Activated naive CD4-positive, alpha-beta T cell treated with anti-CD3 and anti-CD28 coated beads, Interleukin-2, amount 50 U/mL, for 16 hours (primary cell): ENCODE data around the gene CIC.
"Not testable (repeated sequence)": the region's sequence is repeated elsewhere in the genome, so short reads cannot be mapped to it uniquely, and the experiment has no call there.

Experiments used
- DNase-seq: peaks from one replicate; pipeline ENCODE4 v3.0.0-alpha.2; 2020

Gene CIC

DNA sequence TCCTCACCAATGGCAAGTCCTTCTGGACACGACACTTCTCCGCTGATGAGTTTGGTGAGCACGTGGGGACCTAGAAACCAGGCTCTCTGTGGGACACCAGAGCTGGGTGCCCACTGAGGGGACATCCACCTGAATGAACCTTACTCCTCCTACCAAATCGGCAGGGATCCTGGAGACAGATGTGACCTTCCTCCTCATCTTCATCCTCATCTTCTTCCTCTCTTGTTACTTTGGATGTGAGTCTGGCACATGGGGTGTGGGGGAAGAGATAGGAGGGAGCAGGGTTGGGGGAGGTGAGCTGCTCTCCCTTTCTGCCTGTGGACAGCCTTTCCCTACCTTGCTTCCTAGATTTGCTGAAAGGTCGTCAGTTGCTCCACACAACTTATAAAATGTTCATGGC lies 46.0 kb downstream of the CIC start:
- DNase-seq: no peak

DNA sequence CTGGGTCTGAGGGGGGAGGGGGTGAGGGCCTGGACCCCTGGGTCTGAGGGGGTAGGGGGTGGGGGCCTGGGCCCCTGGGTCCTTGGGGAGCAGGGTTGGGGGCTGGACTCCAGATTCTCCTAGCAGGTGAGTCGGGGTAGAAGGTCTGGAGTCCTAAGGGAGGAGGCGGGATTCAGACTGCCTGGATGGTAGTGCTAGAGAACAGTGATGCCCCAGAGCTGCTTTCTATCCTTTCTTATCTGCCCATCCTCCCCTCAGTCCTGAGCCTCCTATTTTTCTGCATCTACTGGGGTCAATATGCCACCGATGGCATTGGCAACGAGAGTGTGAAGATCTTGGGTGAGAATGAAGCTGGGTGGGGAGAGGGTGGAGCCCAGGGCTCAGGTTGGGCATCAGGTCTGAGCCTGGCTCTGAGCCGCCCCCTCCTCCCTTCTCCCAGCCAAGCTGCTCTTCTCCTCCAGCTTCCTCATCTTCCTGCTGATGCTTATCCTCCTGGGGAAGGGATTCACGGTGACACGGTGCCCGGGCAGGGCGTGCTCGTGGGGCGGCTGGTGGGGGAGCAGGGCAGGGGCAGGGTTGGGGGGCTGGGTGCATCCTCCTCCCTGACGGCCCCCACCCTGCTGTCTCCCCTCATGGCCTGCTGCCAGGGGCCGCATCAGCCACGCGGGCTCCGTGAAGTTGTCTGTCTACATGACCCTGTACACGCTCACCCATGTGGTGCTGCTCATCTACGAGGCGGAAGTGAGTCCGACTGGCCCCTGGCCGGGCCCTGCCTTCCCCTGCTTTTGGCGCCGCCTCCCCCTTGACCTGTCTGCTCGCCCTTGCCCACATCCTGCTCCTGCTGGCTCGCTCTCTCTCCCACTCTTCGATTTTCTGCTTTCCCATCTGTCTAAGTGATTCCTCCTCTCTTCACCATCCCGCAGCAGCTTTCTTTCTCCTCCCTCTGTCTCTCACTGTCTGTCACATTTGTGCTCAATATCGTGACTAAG lies 47.5 kb downstream of the CIC start:
- no peak for DNase-seq

GRCh38 chr19:42317535-42317934 lies 48.5 kb downstream of the CIC start:
- no peak for DNase-seq

- no peak for DNase-seq
Observed at GRCh38 chr19:42322305-42322704, 53.3 kb downstream of the CIC start.

DNA sequence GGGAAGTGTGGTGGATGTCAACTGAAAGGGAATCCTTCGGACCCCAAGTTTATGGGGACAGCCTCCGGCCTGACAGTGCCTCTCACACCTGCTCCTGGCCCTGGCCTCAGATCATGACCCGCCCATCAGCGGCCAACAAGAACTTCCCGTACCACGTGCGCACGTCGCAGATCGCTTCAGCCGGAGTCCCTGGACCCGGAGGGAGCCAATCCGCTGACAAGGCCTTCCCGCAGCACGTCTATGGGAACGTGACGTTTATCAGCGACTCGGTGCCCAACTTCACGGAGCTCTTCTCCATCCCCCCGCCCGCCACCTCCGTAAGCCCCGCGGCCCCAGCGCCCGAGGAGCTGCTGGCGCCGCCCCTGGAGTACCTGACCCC lies 54.4 kb downstream of the CIC start:
- DNase-seq: no peak

GRCh38 chr19:42323852-42324654 lies 55.0 kb downstream of the CIC start:
- DNase-seq: peak; percentile 19

DNA sequence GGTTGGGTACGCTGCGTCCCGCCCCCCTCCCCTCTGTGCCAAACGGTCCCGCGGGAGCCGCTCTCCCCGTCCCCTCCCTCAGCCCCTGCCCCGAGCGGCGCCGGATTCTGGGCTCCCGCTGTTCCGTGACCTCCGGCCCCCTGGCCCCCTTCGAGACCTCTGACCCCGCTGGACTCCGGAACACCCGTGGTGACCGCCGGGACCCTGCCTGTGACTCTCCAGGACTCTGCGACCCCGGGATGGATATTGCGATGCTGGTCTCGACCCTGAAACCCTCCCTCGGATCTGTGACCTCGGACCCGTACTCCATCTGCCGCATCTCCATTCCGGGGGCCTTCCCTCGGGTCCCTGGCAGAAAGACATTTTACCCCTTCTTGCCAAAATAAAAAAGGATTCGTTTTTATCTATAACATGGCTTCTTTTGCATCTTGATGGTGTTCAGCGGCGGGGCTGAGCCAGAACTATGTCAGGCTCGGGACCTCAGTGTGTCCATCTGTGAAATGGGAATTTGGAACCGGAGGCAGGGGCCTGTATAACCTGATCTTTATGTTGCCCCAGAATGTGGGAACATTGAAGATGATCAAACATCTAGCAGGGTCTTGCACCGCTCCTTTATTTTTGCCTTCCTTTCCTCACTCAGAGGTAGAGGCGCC lies 55.7 kb downstream of the CIC start:
- DNase-seq: no peak

GRCh38 chr19:42325308-42325895 lies 56.4 kb downstream of the CIC start, which contains the start of gene MEGF8:
Gene MEGF8, plus strand, starts transcription at chr19:42325635. Its CDS starts 609 bp downstream, at chr19:42326244.
- peak; percentile 99 for DNase-seq

DNA sequence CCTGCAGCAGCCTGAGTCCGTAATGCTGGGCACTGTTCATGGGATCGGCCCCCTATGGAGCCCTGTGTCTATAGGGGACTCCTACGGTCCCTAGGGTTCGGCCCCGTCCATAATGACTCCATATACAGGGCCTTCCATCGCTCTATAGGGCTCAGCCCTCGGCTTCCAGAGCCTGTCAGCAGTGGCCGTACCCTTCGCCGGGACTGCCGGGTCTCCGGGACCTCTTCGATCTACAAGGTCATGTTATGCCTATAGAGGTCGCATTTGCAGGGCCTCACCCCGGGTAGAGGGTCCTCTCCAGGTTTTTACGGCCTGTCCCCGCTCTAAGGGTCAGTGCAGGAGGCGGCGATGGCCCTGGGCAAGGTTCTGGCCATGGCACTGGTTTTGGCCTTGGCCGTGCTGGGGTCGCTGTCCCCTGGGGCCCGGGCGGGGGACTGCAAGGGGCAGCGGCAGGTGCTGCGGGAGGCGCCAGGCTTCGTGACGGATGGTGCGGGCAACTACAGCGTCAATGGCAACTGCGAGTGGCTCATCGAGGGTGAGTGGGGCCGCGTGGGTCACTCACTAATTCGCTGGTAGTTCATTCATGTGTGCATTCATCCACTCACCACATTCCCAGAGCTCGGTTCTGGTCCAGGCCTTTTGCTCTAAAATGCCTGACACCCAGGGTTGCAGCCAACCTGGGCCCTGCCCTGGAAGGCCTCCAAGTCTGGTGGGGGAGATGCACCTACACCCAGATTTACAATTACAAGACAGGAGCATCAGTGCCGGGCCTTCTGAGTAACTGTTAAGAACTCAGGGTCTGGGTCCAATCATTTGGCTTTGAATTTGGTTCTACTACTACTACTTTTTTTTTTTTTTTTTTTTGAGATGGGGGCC lies 57.1 kb downstream of the CIC start:
- peak; percentile 26 for DNase-seq

- DNase-seq: no peak
Observed at GRCh38 chr19:42326969-42327368, 57.9 kb downstream of the CIC start.

DNA sequence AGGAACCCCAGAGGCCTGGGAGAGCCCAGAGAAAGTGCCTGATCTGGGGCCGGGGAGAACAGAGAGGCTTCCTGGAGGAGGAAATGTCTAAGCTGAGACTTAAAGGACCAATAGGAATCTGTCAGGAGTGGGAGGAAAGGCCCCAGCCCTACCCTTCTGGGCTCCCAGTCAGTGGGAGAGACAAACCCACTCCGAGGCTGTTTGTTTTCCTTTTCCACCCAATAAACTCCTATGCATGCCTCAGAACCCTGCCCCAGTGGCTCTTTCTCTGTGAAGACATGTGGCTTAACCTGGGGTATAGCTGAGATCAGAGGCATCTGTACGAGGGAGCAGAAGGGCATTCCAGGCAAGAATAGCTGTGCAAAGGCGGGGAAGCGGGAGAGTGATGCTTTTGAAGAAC lies 58.3 kb downstream of the CIC start:
- no peak for DNase-seq

DNA sequence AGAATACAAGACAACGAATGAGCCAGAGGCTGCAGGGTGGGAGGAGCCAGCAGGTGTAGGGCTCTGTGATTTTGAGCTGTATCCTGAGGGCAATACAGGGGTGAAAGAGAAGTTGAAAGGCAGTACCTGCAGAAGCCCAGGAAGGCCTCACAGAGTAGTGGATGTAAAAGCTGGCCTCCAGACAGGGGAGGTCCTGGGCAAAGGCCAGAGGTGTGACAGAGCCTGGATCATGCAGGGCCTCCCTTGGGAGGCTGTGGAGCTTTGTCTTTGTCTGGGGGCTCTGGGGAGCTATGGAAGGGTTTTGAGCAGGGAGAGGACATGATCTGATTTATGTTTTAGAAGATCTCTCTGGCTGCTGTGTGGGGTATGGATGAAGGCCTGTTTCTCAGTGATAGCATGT lies 59.1 kb downstream of the CIC start:
- no peak for DNase-seq

GRCh38 chr19:42328854-42329253 lies 59.8 kb downstream of the CIC start:
- no peak for DNase-seq

- DNase-seq: no peak
Observed at GRCh38 chr19:42330241-42330711, 61.2 kb downstream of the CIC start.

- DNase-seq: not testable (repeated sequence)
Observed at GRCh38 chr19:42331333-42331732, 62.3 kb downstream of the CIC start.

DNA sequence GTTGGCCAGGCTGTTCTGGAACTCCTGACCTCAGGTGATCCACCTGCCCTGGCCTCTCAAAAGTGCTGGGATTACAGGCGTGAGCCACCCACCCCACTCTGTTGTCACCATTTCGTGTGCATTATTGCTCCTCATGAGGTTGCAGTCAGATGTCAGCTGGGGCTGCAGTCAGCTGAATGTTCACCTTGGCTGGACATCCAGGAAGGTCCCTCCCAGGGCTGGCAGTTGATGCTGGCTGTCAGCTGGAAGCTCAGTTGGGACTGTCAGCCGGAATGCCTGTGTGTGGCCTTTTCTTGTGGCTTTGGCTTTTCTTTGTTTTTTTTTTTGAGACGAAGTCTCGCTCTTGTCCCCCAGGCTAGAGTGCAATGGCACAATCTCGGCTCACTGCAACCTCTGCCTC lies 63.0 kb downstream of the CIC start:
- no peak for DNase-seq

DNA sequence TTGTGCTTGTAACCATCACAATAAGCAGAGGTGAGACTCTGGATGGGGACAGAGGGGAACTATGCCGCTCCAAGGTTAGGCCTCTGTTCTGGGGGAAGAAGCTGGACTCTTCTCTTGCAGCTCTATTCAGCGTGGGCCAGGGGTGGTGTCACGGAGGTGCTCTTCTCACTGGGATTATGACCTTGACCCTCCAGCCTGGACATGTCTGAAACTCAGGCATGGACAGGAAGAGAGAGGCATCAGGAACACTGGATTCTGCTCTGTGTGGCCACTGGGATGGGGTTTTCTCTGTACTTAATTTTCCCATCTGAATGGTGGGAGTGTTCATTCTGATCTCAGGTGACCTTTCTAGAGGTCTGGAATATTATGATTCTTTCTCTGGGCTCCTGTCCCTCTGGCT lies 64.0 kb downstream of the CIC start:
- no peak for DNase-seq

DNA sequence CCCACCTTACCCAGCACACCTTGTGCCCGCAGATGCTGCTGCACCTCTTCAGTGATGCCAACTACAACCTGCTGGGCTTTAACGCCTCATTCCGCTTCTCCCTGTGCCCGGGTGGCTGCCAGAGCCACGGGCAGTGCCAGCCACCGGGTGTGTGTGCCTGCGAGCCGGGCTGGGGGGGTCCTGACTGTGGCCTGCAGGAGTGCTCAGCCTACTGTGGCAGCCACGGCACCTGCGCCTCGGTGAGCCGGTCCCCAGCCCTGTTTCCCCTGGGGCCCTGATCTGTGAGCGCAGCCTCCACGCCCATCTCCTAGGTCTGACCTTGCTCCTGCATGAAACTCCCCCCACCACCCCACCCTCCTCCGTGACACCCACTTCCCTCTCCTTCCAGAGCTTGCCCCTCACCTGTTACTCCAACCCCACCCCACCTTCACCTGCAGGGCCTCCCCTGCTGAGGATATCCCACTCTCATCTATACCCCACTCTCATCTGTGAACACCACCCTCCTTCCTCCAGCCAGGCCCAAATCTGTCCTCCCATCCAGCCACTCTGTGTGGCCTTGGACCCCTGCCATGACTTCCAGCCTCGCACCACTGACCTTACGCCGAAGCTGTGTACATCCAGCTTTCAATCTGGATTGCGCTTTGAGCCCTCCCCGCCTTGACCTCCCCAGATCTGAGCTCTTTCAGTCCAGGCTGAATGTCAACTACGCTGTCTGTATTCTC lies 65.1 kb downstream of the CIC start:
- DNase-seq: no peak

DNA sequence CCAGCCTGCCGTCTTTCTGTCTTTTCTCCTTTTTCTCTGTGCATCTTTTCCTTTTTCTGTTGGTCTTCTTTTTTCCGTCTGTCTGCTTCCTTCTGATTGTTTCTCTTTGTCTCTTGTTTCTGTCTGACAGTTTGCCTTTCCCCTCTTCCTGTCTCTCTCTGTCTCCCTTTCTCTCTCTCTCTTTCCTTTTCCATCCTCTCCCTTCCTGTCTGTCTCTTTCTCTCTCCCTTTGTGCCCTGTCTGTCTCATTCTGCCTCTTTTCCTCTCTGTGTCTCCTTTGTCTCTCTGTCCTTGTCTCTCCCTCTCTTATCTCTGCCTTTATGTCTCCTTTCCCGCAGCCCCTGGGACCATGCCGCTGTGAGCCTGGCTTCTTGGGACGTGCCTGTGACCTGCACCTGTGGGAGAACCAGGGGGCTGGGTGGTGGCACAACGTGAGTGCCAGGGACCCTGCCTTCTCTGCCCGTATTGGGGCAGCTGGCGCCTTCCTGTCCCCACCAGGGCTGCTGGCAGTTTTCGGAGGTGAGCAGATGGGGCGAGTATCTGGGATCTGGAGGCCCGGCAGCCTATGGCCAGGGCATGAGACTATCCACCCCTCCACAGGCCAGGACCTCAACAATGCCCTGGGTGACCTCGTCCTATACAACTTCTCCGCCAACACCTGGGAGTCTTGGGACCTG lies 65.8 kb downstream of the CIC start:
- DNase-seq: no peak

DNA sequence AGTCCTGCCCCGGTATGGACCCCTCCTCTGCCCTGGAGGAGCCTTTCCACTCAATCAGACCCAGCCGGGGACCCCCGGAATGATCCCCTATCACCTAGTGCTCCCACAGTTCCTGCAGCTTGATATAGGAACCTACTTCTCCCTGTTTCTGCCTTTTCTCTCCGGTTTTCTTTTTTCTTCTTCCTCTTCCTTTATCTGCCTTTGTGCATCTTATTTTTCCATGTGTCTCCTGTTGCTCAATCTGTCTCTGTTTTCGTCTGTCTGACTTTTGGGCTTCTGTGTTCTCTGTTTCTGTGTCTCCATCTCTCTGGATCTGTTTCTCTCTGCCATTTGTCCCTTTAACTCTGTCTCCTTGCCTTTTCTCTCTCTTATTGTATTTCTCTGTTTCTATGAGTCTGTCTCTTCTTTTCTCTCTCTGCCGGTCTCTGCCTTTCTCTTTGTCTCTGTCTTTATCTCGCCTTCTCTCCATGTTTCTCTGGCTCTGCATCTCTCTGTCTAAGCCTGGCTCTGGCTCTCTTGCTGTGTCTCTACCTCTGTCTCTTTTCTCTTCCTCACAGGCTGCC lies 66.4 kb downstream of the CIC start:
- DNase-seq: no peak
